HEK293T (cell line): ENCODE data around the gene AK5.
"Not testable (repeated sequence)": the region's sequence is repeated elsewhere in the genome, so short reads cannot be mapped to it uniquely, and the experiment has no call there.

Experiments used
- ARNT ChIP-seq: fragments of 450-650 bp; IDR thresholded peaks from 2 replicates; pipeline ENCODE4 v1.6.1; 2017; ENCODE audit warnings: mild to moderate bottlenecking
- BHLHE40 ChIP-seq: fragments of 450-650 bp; IDR thresholded peaks from 2 replicates; pipeline ENCODE4 v1.6.1; 2016; ENCODE audit warnings: mild to moderate bottlenecking, moderate library complexity, borderline replicate concordance
- ELF4 ChIP-seq: fragments of 450-650 bp; IDR thresholded peaks from 2 replicates; pipeline ENCODE4 v1.6.1; 2017; ENCODE audit warnings: antibody characterized with exemption
- FOXA1 ChIP-seq: fragments of 450-650 bp; IDR thresholded peaks from 2 replicates; pipeline ENCODE4 v1.6.1; 2016; ENCODE audit warnings: mild to moderate bottlenecking
- FOXK2 ChIP-seq: fragments of 450-650 bp; IDR thresholded peaks from 2 replicates; pipeline ENCODE4 v1.6.1; 2016; ENCODE audit warnings: mild to moderate bottlenecking
- LEF1 ChIP-seq: fragments of 450-650 bp; IDR thresholded peaks from 2 replicates; pipeline ENCODE4 v1.6.1; 2017; ENCODE audit warnings: mild to moderate bottlenecking, borderline replicate concordance
- NFRKB ChIP-seq: fragments of 450-650 bp; IDR thresholded peaks from 2 replicates; pipeline ENCODE4 v1.6.1; 2016; ENCODE audit warnings: mild to moderate bottlenecking, moderate library complexity
- SP1 ChIP-seq: fragments of 450-650 bp; IDR thresholded peaks from 2 replicates; pipeline ENCODE4 v1.6.1; 2017
- SUZ12 ChIP-seq: fragments of 450-650 bp; IDR thresholded peaks from 2 replicates; pipeline ENCODE4 v1.6.1; 2016; ENCODE audit warnings: mild to moderate bottlenecking

- TF ChIP-seq BHLHE40, FOXA1, SP1, ELF4, FOXK2, ARNT, NFRKB, SUZ12, LEF1: not testable (repeated sequence)
Observed at GRCh38 chr1:77312364-77312763, 30.5 kb downstream of the AK5 start.
